HG03039 (cell line): Measurements from ENCODE around the gene PSKH1.
A peak's percentile ranks its signal among the peaks of the same experiment; 100 is the strongest.
"Not testable (repeated sequence)": the region's sequence is repeated elsewhere in the genome, so short reads cannot be mapped to it uniquely, and the experiment has no call there.

Experiments used
- ATAC-seq: cut with Tn5 transposase; IDR thresholded peaks from one replicate; pipeline ENCODE4 v1.9.1; 2021; ENCODE audit warnings: mild to moderate bottlenecking, moderate library complexity; ENCODE audit not compliant: unreplicated experiment

The PSKH1 gene

DNA sequence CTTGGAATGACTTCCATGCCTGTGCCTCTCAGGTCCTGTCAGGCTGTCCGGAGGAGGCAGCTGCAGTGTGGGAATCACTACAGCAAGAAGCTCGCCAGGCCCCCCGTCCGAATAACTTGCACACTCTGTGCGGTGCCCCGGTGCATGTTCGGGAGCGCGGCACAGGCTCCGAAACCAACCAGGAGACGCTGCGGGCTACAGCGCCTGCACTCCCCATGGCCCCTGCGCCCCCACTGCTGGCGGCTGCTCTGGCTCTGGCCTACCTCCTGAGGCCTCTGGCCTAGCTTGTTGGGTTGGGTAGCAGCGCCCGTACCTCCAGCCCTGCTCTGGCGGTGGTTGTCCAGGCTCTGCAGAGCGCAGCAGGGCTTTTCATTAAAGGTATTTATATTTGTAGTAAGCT lies 7.1 kb upstream of the PSKH1 start:
- ATAC-seq: no peak

DNA sequence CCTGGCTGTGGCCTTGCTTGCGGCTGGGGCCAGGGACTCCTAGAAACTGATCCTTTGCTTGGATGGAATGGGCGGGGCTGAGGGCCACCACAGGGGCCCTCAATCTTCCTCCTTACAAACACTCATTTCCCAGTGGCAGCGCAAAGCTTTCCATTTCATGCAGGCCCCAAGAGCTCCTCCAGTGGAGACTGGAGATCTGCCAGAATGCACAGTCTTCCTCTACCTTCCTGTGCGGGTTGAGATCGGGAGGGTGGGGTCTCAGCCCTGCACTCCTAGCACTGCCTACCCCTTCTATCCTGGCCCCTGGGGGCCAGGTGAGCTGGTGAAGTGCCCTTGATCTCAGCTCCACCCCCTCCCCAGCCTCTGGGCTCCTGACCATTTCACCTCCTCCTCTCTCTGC lies 6.7 kb upstream of the PSKH1 start:
- no peak for ATAC-seq

DNA sequence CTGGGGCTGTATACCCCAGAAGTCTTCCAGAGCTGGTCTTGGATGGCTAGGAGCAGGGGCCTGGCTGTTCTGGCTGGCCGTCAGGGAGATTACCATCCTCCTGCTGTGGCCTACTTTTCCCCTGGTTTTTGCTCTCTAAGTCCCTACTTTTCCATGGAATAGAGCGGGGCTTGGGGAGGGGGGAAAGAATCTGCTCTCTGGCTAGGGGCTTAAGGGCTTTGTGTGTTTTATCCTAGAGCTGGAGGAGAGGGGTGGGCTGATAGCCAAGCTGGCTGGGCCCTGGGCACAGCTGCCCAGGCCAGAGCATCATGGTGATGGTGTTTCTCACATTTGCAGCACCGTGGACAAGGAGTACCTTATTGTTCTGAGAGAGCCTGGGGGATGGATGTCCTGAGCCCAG lies 4.7 kb upstream of the PSKH1 start:
- no peak for ATAC-seq

DNA sequence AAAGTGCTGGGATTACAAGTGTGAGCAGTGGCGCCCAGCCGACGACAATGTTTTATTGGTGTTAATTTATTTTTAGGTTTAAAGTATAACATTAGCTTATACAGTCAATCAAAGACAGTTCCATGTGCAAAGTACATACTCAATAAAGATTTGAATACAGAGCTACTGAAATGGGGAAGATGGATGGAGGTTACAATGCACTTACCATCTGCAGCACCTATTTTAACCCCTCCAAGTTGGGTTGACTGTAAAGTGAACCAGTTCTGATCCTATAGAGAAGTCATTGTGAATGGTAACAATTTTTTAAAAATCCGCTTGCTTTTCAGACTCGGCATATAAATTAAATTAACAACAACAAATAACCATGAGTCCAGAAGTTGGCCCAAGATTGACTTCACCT lies 679 bp upstream of the PSKH1 start:
- no peak for ATAC-seq

DNA sequence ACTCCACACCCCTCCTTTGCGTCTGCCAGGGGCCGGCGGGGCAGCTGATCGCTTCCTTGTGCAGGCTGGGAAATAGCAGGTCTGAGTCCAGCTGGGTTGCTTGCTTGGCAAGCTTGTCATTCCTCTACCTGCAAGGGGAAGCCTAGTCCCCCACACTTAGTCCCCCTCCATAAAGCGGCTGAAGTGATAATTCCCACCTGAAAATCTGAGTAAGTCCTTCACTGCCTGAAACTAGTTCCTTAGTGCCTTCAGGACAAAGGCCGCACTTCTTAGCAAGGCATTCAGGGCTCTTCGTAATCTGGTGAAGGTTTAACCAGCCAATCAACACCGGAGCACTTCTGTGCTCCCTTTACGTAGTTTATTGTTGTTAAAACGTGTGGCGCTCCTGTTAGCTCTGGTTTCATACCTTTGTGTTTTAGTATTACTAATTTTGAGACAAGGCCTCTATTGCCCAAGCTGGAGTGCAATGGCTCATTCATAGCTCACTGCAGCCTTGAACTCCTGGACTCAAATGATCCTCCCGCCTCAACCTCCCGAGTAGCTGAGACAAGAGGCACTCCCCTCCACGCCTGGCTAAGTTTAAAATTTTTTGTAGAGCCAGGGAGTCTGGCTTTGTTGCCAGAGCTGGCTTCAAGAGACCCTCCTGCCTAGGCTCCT lies 817 bp downstream of the PSKH1 start:
- peak; percentile 24 for ATAC-seq

DNA sequence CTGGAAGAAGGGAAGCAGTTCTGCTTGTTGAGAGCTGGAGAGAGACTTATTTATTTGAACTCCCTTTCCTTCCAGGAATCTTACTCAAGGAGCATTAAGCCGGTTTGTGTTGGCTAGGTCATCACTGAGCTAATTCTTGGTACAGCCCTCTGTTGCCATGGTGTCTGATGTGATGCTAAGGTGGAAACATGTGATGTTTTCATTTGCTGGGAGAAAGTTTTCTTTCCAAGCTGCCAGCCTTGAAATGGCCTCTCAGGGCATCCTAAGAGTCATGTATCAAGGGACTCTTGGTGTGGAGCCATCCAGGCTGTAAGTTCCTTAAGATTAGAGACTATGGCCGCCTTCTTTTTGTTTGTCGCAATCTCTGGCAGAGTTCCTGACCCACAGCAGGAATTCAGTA lies 4.2 kb downstream of the PSKH1 start:
- ATAC-seq: no peak

DNA sequence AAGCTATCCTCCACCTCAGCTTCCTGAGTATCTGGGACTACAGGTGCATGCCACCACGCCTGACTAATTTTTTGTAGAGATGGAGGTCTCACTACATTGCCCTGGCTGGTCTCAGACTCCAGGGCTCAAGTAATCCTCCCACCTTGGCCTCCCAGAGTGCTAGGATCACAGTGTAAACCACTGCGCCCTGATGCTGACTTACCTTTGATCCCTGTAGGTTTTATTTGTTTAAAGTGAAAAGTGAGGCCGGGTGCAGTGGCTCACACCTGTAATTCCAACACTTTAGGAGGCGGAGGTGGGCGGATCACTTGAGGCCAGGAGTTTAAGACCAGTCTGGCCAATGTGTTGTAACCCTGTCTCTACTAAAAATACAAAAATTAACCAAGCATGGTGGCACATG lies 8.7 kb downstream of the PSKH1 start:
- no peak for ATAC-seq

DNA sequence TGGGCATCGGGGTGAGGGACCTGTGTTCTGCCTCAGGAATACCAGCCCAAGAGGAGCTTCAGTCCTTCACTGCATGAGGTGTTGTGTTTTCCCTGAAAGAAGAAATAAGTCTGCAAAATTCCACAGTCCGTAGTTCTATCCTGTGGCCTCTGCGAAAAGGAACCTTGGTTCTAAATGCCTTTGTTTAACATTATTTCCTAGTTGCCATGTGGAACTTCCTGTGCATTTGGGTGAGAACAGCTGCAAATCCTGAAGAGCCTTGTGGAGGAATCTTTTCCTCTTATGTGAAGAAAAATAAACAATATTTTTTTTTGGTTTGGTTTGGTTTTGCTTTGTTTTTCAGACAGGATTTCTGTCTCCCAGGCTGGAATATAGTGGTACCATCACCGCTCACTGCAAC lies 9.8 kb downstream of the PSKH1 start:
- no peak for ATAC-seq

DNA sequence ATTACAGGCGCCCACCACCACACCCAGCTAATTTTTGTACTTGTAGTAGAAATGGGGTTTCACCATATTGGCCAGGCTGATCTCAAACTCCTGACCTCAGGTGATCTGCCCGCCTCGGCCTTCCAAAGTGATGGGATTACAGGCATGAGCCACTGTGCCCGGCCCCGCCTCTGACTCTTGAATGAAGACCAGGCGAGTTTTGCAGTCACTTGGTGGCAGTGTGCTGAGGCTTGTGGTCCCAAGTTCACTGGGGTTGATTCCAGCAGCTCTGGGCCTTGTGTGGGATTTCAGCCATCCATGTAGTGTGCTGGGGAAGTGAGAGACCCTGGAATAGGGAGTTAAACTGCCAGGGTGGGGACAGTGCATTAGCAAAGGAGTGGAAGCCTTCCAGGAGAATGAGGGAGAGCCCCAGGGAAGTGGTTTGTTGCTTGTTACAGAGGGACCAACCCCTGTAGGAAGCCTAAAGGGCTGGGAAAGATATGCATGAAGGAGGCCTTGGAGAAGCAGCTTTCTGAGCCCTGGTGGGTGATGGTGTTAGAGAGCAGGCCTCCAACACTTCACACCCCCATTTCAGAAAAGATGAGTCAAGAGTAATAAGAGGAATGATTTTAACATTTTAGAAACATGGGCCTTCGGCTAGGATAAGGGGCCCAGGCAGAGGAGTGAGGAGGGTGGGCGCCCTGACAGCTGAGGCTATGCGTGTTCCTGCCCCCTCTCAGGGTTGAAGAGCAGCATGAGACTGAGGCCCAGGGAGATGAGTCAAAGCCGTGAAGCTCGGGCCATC lies 14.5 kb downstream of the PSKH1 start:
- ATAC-seq: no peak

DNA sequence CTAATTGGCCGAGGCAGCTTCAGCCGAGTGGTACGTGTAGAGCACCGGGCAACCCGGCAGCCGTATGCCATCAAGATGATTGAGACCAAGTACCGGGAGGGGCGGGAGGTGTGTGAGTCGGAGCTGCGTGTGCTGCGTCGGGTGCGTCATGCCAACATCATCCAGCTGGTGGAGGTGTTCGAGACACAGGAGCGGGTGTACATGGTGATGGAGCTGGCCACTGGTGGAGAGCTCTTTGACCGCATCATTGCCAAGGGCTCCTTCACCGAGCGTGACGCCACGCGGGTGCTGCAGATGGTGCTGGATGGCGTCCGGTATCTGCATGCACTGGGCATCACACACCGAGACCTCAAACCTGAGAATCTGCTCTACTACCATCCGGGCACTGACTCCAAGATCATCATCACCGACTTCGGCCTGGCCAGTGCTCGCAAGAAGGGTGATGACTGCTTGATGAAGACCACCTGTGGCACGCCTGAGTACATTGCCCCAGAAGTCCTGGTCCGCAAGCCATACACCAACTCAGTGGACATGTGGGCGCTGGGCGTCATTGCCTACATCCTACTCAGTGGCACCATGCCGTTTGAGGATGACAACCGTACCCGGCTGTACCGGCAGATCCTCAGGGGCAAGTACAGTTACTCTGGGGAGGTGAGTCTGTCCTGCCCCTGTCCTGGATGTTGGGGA lies 16.1 kb downstream of the PSKH1 start:
- ATAC-seq: no peak

DNA sequence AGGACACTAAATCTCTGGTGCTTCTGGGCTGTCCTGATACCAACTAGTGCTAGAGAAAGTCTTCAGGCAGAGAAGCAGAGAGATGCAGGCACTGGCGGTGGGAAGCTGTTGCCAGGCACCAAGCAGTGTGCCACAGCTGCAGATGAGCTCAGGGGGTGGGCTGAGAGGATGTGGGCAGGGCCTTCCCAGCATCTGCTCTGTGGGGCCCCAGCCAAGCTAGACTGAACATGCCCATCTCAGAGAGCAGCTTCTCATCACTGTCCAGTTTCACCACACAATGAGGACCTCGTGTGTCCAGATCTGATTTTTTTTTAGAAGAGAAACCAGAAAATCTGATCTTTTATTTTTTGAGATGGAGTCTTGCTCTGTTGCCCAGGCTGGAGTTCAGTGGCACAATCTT lies 17.1 kb downstream of the PSKH1 start:
- ATAC-seq: no peak

DNA sequence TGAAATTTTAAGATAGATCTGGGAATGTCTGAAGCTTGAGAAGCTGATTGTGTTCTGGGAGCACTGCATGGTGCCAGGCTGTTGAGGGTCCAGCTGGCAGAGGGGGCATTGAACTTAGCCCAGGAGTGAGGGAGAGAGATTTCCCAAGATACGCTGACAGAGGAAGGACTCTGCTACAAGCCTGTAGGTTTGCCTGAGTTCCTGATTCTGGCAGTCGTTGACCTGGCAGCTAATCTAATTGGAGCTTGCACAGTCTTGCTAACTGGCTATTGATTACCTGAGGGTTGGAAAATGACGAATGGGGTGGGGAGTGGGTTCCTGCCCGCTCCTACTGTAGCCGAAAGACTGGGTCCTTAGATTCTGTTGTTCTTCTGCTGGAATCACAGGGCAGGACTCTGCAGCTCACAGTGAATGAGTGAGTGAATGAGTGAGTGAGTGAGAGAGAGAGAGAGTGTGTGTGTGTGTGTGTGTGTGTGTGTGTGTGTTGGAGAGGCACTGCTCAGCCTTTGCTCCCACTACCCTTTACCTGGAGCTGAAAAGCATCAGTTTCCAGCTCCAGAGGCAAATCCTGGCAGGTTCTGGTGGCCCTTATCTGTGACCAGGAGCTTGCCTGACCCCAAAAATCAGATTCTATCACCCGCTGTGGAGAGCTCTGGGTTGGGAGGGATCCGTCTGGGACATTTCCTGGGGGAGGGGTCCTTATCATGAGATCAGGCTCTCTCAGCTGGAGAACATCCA lies 21.9 kb downstream of the PSKH1 start:
- no peak for ATAC-seq

DNA sequence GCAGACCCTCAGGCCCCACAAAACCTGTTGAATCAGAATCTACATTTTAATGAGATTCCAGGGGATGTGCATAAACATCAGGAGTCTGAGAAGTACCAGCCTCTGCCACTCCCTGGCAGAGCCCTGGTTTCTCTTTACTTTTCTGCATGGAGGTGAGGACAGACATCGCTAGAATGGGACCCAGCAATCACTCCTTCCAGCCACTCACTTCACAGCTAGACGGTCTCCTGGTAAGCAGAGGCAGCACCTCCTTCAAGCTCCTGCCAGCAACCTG lies 22.4 kb downstream of the PSKH1 start:
- ATAC-seq: not testable (repeated sequence)

DNA sequence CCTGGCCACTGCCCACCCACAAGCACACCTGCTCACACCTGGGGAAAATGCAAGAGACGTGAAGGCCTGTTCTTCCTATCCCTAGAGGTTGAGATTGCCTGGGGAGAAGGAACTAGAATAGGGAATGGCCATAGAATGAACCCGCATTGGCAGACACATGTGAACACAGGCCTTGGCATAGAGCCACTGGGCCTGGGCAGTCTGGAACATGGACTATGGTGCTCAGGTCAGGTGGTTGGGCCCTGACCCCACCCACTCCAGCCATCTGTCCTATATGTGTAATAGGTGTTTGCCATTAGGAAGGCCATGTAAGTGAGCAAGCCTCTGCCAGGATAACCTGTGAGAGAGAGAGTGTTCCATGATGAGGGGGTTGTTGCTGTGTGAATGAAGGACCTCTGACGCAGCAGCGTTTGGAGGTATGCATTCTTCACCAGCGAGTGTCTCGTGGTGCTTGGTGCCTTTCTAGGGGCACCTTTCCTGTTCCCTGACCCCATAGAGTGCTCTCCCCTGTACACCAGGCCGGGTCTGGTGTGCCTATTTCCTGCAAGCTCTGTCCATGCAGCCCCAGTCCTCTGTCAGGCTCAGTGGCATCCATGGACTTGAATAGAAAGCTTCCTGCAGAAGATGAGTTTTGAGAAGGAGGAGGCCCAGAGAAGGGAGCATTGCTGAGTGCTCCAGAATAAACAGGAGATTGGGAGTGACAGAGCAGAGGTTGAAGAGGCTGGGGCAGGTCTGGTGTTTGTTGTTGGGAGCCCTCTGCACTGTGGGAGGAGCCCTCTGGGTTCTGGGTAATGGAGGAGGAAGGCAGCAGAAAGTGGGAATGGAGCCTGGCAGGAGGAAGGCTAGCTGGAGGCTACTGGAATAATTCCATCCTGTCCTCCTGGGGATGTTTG lies 23.0 kb downstream of the PSKH1 start:
- no peak for ATAC-seq

DNA sequence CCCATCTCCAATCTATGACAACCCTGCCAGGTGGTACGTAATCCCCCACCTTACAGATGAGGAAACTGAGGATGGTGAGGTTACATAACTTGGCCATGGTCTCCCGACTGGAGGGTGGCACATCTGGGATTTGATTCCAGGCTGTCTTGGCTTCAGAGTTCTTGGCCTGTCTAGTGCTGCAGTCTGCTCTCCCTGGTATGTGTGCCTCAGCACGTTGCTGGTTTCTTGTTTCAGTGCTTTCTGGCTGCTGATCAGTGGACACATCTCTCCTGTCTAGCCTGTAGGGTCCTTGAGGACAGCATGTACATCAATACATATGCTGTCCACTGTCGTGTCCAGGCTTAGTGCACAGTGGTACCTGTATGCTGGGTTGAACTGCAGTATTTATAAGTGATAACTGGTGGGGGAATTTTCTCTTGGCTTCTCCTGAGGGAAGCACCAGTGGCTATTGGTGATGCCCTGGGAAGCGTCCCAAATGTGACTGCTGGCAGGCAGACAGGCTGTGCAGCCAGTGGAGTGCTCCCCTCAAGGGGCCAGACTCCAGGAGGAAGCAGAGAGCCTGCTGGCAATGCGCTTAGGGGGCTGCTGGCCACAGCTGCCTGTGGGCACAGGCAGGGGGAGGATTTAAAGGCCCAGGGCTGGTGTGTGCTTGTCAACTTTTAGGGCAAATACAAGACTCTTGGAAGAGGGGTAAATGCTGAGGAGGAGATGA lies 24.2 kb downstream of the PSKH1 start:
- no peak for ATAC-seq

DNA sequence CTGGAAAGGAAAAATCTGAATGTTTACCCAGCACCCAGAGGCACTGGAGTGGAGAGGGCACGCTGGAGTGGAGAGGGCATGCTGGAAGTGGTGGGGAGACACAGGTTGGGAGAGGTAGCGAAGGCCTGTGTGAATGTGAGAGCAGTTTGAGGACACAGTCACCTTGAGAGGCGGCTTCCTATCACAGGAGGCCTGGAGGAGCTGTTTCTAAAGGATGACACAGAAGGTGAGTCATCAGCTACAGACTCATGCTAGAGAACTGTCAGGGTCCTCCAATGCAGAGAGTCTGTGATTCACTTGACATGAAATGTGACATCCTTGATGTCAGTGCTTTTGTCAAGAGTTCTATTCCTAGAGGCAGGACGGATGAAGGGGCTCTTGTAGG lies 24.8 kb downstream of the PSKH1 start:
- ATAC-seq: no peak

DNA sequence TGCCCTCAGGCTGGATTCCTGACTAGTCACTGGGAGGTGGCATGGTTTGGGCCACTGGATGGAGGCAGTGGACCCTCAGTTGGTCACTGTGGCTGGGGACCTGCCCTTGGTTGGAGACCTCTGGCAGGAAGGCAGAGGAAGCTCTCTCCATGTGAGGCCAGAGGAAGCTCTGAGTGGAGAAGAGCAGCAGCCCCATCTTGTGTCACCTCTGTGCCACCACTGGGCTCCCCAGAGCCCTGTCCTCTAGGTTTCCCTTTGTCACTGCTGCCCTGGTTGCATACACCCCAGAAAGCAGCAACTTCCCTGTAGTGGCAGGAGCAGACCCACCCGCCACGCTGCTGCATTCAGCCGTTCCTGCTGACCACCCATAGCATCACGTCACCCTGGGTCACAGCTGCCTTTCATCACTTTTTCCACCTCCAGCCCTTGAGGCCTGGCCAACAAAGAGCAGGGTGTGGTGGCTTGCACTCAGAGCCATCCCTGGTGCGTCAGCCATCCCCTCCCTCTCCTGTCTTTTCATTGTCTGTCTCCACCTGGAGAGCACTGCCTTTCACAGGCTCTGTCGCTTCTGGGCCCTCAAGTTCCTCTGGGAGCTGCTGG lies 26.7 kb downstream of the PSKH1 start:
- ATAC-seq: no peak

DNA sequence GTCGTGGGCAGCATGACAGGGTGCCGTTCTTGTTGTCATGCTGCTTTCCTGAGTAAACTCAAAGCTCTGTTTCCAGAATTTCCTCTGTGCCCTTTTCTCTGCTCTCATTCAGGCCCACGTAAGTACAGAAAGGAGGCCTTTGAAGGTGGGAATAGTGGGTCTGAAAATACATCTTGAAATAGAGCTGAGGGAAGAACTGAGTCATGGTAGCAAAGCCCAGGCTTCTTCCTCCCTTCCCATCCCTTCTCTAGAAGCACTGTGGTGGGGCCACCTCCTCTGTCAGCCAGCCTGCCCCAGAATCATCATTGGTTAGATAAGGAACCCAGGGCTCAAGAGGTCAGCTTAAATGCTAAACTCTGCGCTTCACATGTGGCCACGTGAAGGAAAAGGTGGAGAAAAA lies 29.2 kb downstream of the PSKH1 start:
- no peak for ATAC-seq

DNA sequence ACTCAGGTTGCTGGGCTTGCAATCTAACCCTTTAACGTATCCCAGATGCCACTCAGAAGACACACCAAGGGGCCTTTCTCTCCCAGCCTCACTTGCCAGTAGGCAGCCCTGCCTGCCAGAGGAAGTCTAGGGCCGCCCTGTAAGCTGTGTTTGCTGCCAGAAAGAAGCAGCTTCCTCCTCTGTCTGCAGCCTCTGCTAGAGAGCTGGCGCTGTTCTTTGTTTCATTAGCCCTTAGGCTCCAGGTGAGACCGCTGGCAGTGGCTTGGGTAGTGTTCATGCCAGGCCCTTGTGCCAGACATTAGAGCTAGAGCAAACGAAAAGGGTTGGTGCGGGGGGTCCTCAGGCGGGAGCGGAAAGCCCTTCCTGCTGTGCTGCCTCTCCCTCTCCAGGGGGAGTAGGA lies 29.7 kb downstream of the PSKH1 start:
- ATAC-seq: no peak
